Activated CD8-positive, alpha-beta memory T cell treated with anti-CD3 and anti-CD28 coated beads, Interleukin-2, amount 50 U/mL, for 24 hours (primary cell): ENCODE results near the gene ADNP.
A peak's percentile ranks its signal among the peaks of the same experiment; 100 is the strongest.

Experiments
- DNase-seq: peaks from one replicate; pipeline ENCODE4 v3.0.0-alpha.2; 2020; ENCODE audit errors: extremely low read depth

The ADNP gene

DNA sequence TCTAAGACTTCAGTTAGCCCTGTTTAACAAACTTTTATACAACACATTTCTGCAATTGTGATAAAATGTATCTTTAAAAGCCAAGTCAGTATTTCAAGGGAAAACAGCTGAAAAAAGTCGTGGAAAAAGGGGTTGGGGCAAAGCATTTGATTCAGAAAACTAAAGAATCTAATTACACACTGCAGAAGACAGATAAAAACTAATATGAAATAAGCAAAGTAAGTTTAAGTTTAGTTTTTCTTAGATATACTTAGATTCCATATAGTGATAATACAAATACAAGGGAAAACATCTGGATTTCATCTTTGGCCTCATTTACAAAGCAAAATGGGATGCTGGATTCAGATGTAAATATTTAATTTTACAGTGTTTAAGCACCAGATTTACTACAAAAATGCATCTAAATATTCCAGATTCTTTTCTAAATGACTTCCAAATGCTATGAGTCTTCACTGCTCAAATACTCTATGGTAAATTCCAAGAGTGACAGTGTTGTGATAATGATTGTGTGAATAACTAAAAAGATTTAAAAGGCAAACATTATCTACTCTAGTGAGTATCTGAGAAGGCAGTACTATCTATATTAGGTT lies 1.5 kb upstream of the ADNP start:
- DNase-seq = no peak

DNA sequence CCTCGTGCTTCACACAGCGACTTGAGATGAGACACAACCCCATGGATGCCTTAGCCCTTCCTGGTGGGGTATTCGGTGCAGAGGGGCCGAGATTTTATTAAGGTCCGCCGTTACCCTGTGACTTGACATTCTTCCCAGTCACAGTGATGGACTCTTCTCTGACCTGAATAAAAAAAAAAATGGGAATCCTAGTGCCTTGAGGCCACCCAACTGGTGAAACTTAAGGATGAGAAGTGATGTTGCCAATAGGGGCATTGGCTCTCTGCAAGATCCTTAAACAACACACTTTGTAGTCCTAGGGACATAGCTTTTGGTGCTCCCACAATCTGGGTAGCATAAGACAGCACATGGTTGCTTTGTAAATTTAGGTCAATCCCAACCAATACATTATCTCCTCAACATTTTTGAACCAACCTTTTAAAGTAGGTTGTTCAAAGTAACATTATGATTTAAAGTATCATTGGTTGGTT lies 814 bp upstream of the ADNP start:
- no peak for DNase-seq

DNA sequence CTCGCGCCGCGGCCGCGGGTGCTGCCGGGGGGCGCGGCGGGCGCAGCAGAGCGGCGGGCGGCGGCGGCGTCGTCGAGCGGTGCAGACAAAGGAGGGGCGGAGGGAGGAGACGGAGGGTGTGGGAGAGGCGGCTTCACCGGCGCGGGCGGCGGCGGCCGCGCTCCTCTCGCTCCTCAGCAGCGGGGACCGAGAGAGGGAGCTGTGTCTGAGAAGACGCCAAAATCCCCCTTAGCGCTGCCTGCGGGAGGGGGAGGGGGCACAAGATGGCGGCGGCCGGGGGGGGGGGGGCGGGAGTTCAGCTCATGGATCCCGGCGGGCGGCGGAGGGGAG lies 296 bp downstream of the ADNP start:
- DNase-seq = no peak

DNA sequence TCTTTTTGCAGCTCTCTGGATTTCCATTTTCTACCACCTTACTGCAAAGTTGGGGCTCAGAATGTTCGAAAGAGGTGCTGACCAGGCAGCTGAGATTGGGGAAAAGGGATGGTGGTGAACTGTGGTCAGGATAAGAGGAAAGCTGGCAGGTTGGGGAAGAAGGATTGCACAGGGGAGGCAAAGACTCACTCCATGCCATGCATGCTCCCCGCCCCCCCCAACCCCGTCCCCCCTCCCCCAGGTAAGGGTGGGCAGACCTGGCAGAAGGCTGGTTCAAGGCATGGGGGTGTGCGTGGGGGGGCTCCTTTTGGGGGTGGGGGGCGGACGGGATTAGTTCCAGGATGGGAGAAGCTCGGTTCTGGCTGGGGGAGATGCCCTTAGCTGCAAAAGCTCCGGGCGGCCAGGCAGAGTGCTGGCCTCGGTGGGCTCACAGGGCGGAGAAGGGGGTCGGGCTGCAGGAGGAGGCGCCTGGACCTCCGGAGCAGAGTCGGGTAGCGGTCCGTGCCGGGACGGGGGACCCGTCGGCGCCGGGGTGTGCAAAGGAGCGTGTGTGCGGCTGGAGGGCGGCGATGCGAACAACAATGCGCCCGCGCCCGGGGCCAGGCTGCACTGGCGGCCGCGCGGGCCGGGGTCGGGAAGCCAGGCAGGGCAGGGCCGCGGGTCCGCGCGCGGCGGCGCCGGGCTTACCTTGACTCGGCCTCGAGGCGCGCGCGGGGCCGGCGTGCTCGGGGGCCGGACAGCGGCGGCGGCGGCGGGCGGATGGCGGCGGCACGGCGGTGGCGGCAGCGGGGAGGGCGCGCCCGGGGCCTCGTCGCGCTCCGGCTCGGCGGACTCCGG lies 880 bp downstream of the ADNP start:
- no peak for DNase-seq

DNA sequence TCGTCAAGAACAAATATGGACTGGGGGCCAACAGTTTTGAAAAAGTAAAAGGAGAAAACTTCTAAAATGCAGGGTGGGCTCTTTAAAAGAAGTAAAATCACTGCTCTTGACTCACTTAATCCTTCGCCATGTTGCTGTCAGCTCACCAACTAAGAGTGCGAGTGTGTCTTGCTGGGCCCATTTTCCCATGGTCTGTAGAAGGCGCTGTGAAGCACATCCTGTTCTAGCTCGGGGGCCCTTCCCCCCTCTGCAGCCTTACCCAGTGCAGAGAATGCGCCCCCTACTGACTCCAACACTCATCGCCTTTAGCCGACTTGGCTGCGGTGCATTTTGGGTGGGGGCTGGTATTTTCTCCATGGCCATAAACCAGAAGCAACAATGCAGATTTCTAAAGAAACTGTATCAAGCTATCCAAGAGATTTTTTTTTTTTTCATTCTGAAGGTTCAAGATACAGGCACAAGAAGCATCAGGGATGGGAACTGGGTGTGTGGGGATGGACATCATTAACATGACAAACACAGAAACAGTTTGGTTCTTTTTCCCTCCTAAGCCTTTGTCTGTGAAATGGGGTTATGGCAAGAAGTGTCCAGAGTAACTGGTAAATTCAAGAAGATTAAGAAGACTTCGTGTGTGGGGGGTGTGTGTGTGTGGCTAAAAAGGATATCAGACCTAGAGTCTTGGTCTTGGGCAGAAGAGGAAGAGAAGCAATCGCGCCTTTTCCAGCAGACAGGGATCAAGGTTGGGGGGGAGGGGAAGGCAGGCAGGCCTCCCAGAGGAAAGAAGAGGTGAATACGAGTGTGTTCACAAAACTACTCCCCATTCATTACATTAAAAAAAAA lies 1.7 kb downstream of the ADNP start:
- peak; percentile 81 for DNase-seq

DNA sequence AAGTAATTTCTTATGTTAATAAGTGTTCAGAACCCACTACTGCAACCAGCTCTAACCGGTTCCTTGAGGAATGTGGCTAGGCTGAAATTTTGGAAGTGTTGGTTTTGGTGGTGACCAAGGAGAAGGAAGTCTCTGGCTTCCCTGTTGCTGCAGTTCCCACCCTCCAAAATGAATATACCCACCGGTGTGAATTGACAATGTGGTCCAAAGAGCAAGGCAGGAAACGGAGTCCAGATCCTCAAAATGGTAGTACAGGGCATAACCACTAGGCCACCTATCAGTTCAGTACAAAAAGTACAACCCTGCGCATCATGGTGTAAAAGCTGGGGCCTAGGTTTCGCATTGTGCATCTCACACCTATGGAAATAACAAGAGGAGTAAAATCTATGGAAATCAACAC lies 2.8 kb downstream of the ADNP start:
- no peak for DNase-seq

DNA sequence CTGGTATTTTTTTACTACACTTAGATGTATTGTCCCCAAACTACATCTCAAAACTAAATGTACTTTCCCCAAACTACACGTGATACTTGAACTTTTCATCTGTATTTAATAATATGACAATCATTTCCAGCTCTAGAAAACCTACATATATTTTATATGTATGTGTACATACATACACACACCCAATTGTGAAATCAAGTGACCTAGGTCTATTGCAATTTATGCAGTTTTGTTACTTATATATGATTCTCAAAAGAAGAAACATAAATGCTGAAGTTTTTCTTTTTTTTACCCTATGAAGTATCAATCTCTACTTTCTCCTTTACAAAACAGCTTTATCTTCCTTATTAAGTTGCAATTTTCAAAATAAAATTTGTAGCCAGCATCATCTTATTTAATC lies 4.7 kb downstream of the ADNP start:
- no peak for DNase-seq

DNA sequence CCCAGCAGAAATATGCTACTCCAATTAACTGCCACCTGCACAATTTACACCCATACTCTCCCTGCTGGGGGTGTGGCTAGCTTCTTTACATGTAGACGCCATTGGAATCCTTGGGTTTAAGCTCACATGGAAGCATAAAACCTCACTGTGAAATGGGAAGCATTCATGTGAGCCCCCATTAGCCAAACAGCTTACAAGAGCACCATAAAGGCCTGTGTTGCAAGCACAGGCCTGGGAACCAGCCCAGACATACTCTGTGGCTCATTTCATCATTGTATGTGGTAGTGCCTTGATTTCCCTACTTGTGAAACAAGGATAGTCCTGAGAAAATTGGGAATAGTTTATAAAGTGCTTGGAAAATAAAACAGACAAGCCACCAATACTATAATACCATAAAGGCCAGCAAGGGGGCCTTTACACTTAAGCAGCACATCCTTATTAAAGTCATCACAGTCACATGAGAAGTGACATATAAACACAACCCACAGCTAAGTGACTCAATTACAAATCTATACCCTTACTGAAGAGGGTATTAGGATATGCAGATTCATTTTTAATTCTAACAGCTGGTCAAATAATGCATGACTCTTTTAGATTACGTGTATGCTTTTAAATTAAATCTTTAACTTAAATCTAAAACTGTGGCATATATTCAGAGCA lies 6.8 kb downstream of the ADNP start:
- DNase-seq = no peak

DNA sequence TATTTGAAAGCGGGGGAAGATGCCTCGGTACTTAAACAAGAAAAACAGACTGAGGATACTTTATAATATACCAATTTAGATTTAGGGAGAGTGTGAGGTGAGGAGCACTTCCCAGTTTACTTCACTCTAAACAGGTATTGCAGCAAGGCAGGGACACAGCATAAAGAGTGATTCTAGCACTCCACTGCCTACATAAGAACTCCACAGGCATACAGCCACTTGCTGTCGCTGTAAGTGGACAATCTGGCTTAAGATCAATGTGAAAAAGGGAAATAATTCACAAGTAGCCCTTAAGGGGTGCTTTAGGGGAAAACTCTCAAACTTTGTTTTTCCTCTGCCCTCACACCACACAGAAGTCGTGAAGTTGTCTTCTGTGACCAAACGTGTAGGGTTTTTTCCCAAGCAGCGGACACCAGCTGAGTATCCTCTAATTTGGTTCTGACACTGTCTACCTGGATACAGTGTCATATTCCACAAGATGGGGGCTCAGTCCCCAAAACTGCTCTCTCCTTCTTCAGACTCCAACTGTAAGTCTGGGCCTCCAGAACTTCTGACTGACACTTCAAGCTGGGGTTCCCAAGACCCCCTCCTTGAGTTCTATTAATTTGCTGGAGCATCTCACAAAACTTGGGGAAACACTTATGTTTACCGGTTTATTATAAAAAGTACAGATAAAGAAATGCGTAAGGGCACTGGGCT lies 9.3 kb downstream of the ADNP start:
- no peak for DNase-seq

DNA sequence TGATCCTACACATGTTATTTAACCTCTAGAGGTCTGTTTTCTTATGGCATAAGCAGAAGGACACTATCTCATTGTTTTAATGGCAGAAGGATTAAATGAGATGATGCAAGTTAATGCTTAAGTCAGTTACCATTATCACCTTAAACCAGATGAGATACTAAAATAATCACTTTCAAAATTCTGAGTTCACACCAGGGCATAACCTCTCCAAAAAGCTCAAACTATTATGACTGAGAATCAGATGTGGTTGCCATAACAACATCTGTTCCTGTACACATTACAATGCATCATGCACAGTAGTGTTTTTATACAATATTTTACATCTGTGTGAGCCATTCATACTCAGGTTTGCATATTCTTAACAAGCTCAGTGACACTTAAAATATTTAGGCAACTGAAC lies 10.2 kb downstream of the ADNP start:
- DNase-seq = no peak

DNA sequence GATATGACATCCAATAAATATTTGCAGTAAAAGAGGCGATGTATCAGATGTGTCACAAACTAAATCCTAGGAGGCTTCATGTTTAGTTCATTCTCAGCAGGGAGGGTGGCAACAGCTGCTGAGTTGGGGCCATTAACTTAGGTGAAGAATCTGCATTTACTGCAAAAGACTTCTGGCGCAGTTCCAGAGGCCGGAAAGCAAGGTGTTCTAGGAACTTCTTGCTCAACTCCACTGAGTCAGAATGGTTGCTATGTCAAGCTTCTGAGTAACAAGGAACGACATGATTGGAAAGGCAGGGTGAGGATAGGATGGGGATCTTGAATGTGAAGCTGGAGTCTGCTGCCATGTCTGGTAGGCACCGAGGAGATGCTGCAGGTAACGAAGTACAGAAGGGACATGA lies 11.7 kb downstream of the ADNP start:
- no peak for DNase-seq

DNA sequence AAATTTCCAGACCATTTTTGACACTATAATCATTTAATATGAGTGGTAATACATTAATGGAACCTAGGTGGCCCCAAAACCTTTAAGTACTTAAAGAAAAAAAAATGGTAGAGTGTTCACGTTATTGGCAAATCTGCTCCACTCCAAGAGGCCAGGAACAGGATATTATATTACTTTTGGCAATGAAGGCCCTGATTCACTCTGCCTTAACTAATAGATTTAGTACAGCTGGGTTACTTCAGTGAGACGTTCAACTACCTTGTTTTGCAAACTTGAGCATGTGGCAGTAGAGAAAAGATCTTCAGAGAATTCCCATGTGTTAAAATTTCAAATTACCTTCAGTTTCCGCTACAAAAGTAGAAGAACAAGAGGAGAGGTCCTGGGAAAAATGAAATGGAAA lies 12.8 kb downstream of the ADNP start:
- no peak for DNase-seq

DNA sequence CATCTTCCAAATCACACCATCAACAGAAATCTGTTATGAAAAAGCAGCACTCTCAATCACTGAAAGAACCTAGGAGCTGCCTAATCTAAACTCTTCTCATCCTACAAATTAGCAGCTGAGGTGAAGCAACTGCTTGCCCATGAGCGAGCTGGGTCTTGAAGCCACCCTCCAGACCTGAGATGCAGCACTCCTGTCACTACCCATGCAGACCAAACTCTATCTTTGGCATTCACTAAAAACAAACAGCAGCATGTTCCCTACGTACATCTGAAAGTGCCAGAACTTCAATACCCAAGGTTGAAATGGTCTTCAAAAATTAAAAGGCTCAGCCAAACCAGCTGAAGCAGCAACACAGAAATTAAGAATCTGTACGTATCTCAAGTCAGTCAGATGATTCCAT lies 14.3 kb downstream of the ADNP start:
- DNase-seq = no peak

DNA sequence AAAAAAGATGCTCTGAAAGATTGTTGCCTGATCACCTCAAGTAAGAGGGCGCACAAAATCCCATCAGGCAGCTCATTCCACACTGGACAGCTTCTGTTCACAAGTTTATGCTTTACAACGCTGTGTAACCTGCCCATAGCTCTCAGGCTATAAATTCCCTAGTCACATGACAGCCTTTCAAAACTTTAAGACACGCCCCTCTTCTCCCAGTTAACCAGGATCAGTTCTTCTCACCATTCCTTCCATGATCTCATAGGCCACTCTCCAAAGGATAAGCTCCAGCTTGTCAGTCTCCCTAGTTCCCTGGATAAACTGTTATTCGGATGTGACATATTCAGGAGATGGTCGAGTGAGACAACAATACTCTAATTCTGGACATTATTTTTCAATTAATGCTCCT lies 15.0 kb downstream of the ADNP start:
- no peak for DNase-seq

DNA sequence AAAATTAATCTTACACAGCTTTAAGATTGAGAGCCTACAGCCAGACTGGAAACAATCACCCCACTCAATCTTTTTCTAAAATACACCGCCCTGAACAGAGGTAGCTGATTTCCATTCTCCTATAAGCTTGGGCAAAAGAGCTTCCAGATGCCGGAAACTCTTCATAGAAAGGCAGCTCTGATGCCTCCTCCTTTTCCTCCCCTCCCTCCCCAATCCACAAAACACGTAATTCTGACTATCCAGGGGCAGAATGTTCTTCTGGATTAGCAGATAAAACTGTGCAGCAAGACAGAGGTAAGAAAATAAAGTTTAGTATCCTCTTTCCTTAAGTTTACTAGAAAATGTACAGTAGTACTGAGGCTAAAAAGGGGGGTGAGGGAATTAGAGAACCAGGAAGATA lies 15.8 kb downstream of the ADNP start:
- no peak for DNase-seq

DNA sequence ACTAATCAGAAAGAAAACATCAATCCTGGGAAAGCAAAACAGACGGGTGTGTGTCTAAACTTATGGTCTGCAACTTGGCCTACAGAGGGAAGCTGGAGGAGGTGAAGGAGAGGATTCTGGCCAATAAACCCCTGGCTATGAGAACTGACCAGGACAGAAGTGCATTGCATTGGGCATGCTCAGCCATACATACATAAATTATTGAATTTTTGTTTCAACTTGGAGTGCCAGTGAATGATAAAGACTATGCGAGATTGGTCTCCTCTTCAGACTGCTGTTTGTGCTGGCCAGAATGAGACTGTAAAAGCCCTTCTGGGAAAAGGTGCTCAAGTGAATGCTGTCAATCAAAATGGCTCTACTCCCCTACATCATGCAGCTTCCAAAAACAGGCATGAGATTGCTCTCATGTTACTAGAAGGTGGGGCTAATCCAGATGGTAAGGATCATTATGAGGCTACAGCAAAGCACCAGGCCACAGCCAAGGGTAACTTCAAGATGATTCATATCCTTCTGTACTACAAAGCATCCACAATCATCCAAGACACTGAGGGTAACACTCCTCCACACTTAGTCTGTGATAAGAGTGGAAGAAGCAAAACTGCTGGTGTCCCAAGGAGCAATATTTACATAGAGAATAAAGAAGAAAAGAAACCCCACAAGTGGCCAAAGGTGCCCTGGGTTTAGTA lies 17.4 kb downstream of the ADNP start:
- DNase-seq = no peak

DNA sequence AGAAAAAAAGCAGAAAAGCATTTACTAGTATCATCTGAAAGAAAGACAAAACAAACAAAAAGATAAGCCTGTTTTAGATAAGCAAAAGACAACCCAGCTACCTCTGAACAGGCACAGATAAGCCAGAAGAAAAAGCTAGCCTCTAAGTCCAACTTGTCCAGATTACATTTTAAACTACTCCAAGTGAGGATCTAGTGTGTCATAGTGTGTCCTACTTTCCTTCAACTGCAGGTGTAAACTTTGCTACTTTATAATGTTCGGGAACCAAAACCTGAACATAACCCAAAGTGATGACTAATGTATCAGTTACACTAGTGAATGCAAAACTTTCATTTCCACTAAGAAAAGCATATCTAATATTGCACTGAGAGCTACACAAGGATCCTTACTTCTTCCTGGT lies 19.5 kb downstream of the ADNP start:
- no peak for DNase-seq

DNA sequence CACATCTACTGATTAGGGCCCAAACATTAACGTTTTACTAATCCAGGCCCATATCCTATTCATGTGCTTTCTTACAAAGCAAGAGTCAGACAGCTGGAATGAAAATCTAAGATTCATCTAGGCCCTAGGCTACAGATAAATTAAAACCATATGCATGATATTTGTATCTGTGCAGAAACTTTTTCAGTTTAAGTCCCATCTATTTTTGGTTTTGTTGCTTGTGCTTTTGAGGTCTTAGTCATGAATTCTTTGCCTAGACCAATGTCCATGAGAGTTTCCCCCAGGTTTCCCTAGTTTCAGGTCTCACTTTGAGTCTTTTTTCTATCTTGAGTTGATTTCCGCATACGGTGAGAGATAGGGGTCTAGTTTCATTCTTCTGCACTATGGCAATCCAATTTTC lies 20.2 kb downstream of the ADNP start:
- DNase-seq = no peak

DNA sequence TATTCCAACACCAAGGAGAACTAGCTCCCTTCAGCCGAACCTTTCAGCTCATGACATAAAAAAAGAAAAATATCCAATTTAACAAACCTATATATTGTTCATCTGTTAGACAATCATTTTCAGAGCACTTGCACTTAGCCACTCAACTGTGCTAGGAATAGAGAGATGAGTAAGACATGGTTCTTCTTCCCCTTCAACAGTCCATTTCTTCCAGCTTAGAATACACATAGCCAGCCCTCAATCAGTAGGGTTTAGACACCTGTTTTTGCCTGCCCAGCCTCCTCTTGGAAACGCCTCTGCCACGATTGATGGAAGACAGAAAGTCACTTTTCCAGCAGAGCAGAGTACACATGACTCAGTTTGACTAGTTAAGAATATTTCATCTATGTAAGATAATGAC lies 21.8 kb downstream of the ADNP start:
- no peak for DNase-seq

DNA sequence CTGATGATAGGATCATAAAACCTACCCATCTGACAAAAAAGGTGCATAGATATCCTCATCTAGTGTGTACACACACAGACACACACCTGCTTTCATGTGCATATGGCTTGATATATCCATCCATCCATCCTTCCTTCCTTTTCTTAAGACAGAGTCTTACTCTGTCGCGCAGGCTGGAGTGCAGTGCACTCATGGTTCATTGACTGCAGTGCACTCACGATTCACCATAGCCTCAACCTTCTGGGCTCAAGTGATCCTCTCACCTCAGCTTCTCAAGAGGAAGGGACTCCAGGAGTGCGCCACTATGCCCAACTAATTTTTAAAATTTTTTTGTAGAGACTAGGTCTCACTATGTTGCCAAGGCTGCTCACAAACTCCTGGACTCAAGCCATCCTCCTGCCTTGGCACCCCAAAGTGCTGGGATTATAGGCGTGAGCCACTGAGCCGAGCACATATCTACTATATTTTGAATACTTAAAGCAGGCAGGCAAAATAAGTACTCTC lies 27.1 kb downstream of the ADNP start:
- no peak for DNase-seq
